Vagina (tissue), 2 donors: ENCODE measurements around the gene ST8SIA6.

ENCODE experiments used
- POLR2A ChIP-seq, 2 donors: fragments of 450-650 bp; IDR thresholded peaks; one replicate each; pipeline ENCODE4 v1.6.1; 2017; ENCODE audit warnings: antibody characterized with exemption in 2 of 2, mild to moderate bottlenecking in 2 of 2, moderate library complexity in 2 of 2
- POLR2AphosphoS5 ChIP-seq, 2 donors: sonication (generic); formaldehyde crosslinking; IDR thresholded peaks; one replicate each; pipeline ENCODE4 v1.9.0; 2017; ENCODE audit warnings: antibody characterized with exemption in 2 of 2, mild to moderate bottlenecking in 2 of 2, low read depth in 1 of 2; ENCODE audit not compliant: insufficient read depth in 1 of 2
- TF ChIP-seq, protein P1 (sequence below), 3 experiments: fragments of 450-650 bp in 2 of 3; fragments of 200-600 bp in 1 of 3; sonication (generic) in 1 of 3; IDR thresholded peaks; one replicate each; pipeline ENCODE4 v1.5.1; 2017 to 2019; ENCODE audit warnings: antibody characterized with exemption in 3 of 3, mild to moderate bottlenecking in 2 of 3, moderate library complexity in 2 of 3

DNA sequence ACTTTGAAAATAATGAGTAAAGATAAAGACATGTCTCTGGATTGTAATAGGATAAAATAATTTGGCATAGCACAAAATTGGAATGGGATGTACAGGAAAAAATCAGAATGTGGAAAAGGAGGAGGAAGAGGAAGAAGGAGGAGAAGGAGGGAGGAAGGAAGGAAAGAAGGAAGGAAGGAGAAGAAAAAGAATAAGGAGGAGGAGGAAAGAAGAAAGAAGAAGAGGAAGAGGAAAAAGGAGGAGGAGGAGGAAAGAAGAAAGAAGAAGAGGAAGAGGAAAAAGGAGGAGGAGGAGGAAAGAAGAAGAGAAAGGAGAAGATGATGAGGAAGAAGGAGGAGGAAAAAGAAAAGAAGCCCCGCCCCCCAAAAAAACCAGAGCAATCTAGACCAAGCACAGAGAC, 95.9 kb downstream of the ST8SIA6 start:
- no peak for TF ChIP-seq POLR2A (IDR thresholded peaks at IDR 0.05)
- TF ChIP-seq, protein P1, sequence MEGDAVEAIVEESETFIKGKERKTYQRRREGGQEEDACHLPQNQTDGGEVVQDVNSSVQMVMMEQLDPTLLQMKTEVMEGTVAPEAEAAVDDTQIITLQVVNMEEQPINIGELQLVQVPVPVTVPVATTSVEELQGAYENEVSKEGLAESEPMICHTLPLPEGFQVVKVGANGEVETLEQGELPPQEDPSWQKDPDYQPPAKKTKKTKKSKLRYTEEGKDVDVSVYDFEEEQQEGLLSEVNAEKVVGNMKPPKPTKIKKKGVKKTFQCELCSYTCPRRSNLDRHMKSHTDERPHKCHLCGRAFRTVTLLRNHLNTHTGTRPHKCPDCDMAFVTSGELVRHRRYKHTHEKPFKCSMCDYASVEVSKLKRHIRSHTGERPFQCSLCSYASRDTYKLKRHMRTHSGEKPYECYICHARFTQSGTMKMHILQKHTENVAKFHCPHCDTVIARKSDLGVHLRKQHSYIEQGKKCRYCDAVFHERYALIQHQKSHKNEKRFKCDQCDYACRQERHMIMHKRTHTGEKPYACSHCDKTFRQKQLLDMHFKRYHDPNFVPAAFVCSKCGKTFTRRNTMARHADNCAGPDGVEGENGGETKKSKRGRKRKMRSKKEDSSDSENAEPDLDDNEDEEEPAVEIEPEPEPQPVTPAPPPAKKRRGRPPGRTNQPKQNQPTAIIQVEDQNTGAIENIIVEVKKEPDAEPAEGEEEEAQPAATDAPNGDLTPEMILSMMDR (IDR thresholded peaks at IDR 0.05), result no peak
- no peak for TF ChIP-seq POLR2AphosphoS5 (IDR thresholded peaks at IDR 0.05; ENCODE audit: insufficient read depth in 1 of 2, low read depth in 1 of 2)
